ENCODE results near the gene AFF3. TPM values are rescaled to one million over a fixed set of nuclear protein-coding genes. Genes with fewer than 3 reads are reported as not detected.

Gene AFF3
- total and polyA plus RNA-seq, 10 of the 15 experiments (the other 5 are each of a cell fraction or from before 2014, with no cell fraction given) = 0.26 to 5.5 (median 3.0) TPM

GRCh38 chr2:99656994-99657393 is 485.4 kb downstream of the AFF3 start:
- Histone ChIP-seq H3K79me2 (ENCODE audit: control insufficient read depth, insufficient read depth, low read length) (no peaks in the 10 kb centered on the region), H3K4me2 (ENCODE audit: control insufficient read depth, insufficient read depth) (no peak overlapping the region), H2AFZ (ENCODE audit: control insufficient read depth, low read depth, low read length) (no peak overlapping the region), H3K9me3 (replicated peaks; ENCODE audit: control insufficient read depth, insufficient read depth, low read length) (no peaks in the 10 kb centered on the region), H3K9ac (ENCODE audit: control insufficient read depth, insufficient read depth, low read length) (no peak overlapping the region), H3K4me1 (ENCODE audit: control insufficient read depth, insufficient read depth, low read length) (no peaks in the 10 kb centered on the region), H3K4me3 (no peak overlapping the region), H4K20me1 (ENCODE audit: control insufficient read depth, insufficient read depth) (no peaks in the 10 kb centered on the region; the same call in 1 of the 2 replicates), H3K36me3 (ENCODE audit: control insufficient read depth in 2 of 2, insufficient read depth in 2 of 2, low read length in 1 of 2) (no peaks in the 10 kb centered on the region), H3K27ac (ENCODE audit: control insufficient read depth, insufficient read depth) (no peak overlapping the region), H3K27me3 (replicated peaks in 1 of 2; ENCODE audit: control insufficient read depth in 2 of 2, insufficient read depth in 2 of 2, low read length in 1 of 2) (no peaks in the 10 kb centered on the region; a peak in 1 of 4 replicates)
- POLR2A ChIA-PET = no interaction called here
- no peak for ATAC-seq
- no peak for FAIRE-seq
- intact Hi-C loops (cut with micrococcal nuclease; ENCODE audit: unreplicated experiment) (no loop called here), in situ Hi-C loops (cut with MboI) (no loop called here)
- no TSS peak for BruUV-seq (replicated peaks)
- TF ChIP-seq POLR2AphosphoS5 (IDR thresholded peaks at IDR 0.05; ENCODE audit: low read length) = no peak
- no peak for TF ChIP-seq MLLT1 (IDR thresholded peaks at IDR 0.05)
- TF ChIP-seq E2F8 (IDR thresholded peaks at IDR 0.05; ENCODE audit: low read depth, partially characterized antibody) = no peak
- no peak for TF ChIP-seq RB1 (IDR thresholded peaks at IDR 0.05; ENCODE audit: borderline replicate concordance)
- no peak for TF ChIP-seq RELA (IDR thresholded peaks at IDR 0.05; ENCODE audit: borderline replicate concordance, partially characterized antibody)
- TF ChIP-seq SKIL (IDR thresholded peaks at IDR 0.05; ENCODE audit: low read depth, poor library complexity, severe bottlenecking) = no peak
- TF ChIP-seq HDGF (IDR thresholded peaks at IDR 0.05) = no peak
- SMC1A ChIA-PET (ENCODE audit: uncharacterized antibody, unreplicated experiment) = no interaction called here
- RAD21 ChIA-PET (ENCODE audit: unreplicated experiment) = no interaction called here
- DNase-seq (ENCODE audit: low read depth, low spot score) = no peak
- CTCF ChIA-PET = no interaction called here
- WGBS (ENCODE audit: insufficient coverage, insufficient replicate concordance, low lambda C conversion rate, missing lambda C conversion rate) = 0% methylated on average over 5 of the region's 5 CpGs

Measured in GM12878 (cell line).